IMR-90 (cell line): ENCODE measurements around the gene PNKD. TPM values are rescaled to one million over a fixed set of nuclear protein-coding genes. Genes with fewer than 3 reads are reported as not detected.

Source experiments
- ATAC-seq: fragments of 200-7000 bp; cut with Tn5 transposase; 2 replicates; pipeline ENCODE4 v1.9.1; 2020; ENCODE audit warnings: low read depth, mild to moderate bottlenecking, moderate library complexity
- BruUV-seq: library from RNA; stranded (reverse); fragments of 400-500 nt; replicated peaks from 2 replicates; lab custom pipeline; 2021; lab: Mats Ljungman, UMichigan
- CTCF ChIA-PET: fragments of 300-600 bp; formaldehyde crosslinking; extraction: SDS; loops from one replicate; lab custom pipeline; 2021; ENCODE audit warnings: antibody characterized with exemption; lab: Yijun Ruan, JAX
- POLR2A ChIA-PET: fragments of 300-600 bp; sonication (Branson Sonifier 250); formaldehyde crosslinking; loops from one replicate; lab custom pipeline; 2022; ENCODE audit warnings: antibody characterized with exemption; ENCODE audit not compliant: unreplicated experiment; lab: Charles Lee
- DNase-seq: peaks from one replicate; pipeline ENCODE4 v3.0.0; 2013
- H2AFZ ChIP-seq: replicated peaks from 2 replicates; pipeline ENCODE3; 2013; ENCODE audit warnings: low read length, mild to moderate bottlenecking; ENCODE audit not compliant: poor library complexity
- H2AK5ac ChIP-seq: 2 replicates; pipeline ENCODE4 v1.6.1; 2013; ENCODE audit warnings: low read depth, low read length, inconsistent platforms
- H2AK9ac ChIP-seq: replicated peaks from 2 replicates; pipeline ENCODE3; 2013; ENCODE audit warnings: mild to moderate bottlenecking, low read depth, low read length, moderate library complexity; ENCODE audit not compliant: poor library complexity
- H2BK120ac ChIP-seq: 2 replicates; pipeline ENCODE4 v1.6.1; 2013; ENCODE audit warnings: low read depth, low read length, inconsistent platforms
- H2BK15ac ChIP-seq: 3 replicates; pipeline ENCODE4 v1.6.1; 2013; ENCODE audit warnings: low read depth, low read length, inconsistent platforms
- H2BK20ac ChIP-seq: 2 replicates; pipeline ENCODE4 v1.6.1; 2013; ENCODE audit warnings: low read depth, mild to moderate bottlenecking, inconsistent platforms, low read length, moderate library complexity
- H2BK5ac ChIP-seq: 2 replicates; pipeline ENCODE4 v1.6.1; 2013; ENCODE audit warnings: mild to moderate bottlenecking, low read depth, low read length, inconsistent platforms; ENCODE audit not compliant: poor library complexity, severe bottlenecking
- H3K14ac ChIP-seq: replicated peaks from 2 replicates; pipeline ENCODE4 v1.6.1; 2013; ENCODE audit warnings: low read depth, low read length, inconsistent platforms
- H3K18ac ChIP-seq: 2 replicates; pipeline ENCODE4 v1.6.1; 2013; ENCODE audit warnings: low read depth, low read length, control low read depth
- H3K23ac ChIP-seq: 2 replicates; pipeline ENCODE4 v1.6.1; 2013; ENCODE audit warnings: low read depth, low read length, inconsistent platforms
- H3K27ac ChIP-seq: 2 replicates; pipeline ENCODE4 v1.5.1; 2013; ENCODE audit warnings: mild to moderate bottlenecking, control low read depth, low read length; ENCODE audit not compliant: insufficient read depth
- H3K27me3 ChIP-seq: 2 replicates; pipeline ENCODE4 v1.6.1; 2013; ENCODE audit warnings: low read length; ENCODE audit not compliant: control insufficient read depth, insufficient read depth
- H3K36me3 ChIP-seq: 2 replicates; pipeline ENCODE4 v1.6.1; 2013; ENCODE audit warnings: low read length, mixed read lengths; ENCODE audit not compliant: control insufficient read depth, insufficient read depth
- H3K4ac ChIP-seq: 2 replicates; pipeline ENCODE4 v1.6.1; 2013; ENCODE audit warnings: low read depth, low read length, inconsistent platforms
- H3K4me1 ChIP-seq: 2 replicates; pipeline ENCODE4 v1.6.1; 2013; ENCODE audit warnings: low read length, mixed read lengths; ENCODE audit not compliant: control insufficient read depth, insufficient read depth
- H3K4me2 ChIP-seq: 2 replicates; pipeline ENCODE4 v1.6.1; 2013; ENCODE audit warnings: low read depth, mild to moderate bottlenecking, control low read depth, low read length, moderate library complexity
- H3K4me3 ChIP-seq: 2 replicates; pipeline ENCODE4 v1.5.1; 2013; ENCODE audit warnings: low read depth, mild to moderate bottlenecking, control low read depth, low read length, moderate library complexity; ENCODE audit not compliant: insufficient read depth
- H3K56ac ChIP-seq: 2 replicates; pipeline ENCODE4 v1.6.1; 2013; ENCODE audit warnings: low read length, inconsistent platforms; ENCODE audit not compliant: insufficient read depth; ENCODE audit errors: extremely low read depth
- H3K79me1 ChIP-seq, 2 experiments: 2 replicates each; pipeline ENCODE4 v1.6.1; 2013; ENCODE audit warnings: low read length in 2 of 2, inconsistent platforms in 1 of 2, low read depth in 1 of 2
- H3K9ac ChIP-seq: 2 replicates; pipeline ENCODE4 v1.6.1; 2013; ENCODE audit warnings: low read depth, low read length, control low read depth
- H3K9me1 ChIP-seq: 2 replicates; pipeline ENCODE4 v1.6.1; 2013; ENCODE audit warnings: low read length, inconsistent platforms; ENCODE audit not compliant: insufficient read depth
- H3K9me3 ChIP-seq: 2 replicates; pipeline ENCODE4 v1.6.1; 2013; ENCODE audit warnings: low read length; ENCODE audit not compliant: control insufficient read depth, insufficient read depth
- H4K20me1 ChIP-seq: 2 replicates; pipeline ENCODE4 v1.6.1; 2013; ENCODE audit warnings: low read length, inconsistent platforms; ENCODE audit not compliant: insufficient read depth
- H4K5ac ChIP-seq: 2 replicates; pipeline ENCODE4 v1.6.1; 2013; ENCODE audit warnings: mild to moderate bottlenecking, low read depth, low read length, control low read depth
- H4K8ac ChIP-seq, 2 experiments: 2 replicates each; pipeline ENCODE4 v1.6.1; 2013; ENCODE audit warnings: low read depth in 2 of 2, low read length in 2 of 2, control low read depth in 1 of 2, inconsistent platforms in 1 of 2
- H4K91ac ChIP-seq: 2 replicates; pipeline ENCODE4 v1.6.1; 2013; ENCODE audit warnings: low read depth, low read length, inconsistent platforms; ENCODE audit not compliant: insufficient read depth
- BHLHE40 ChIP-seq: fragments of 150-350 bp; IDR thresholded peaks from 2 replicates; pipeline ENCODE4 v1.6.1; 2016; ENCODE audit warnings: mild to moderate bottlenecking, low read depth, low read length
- CEBPB ChIP-seq: IDR thresholded peaks from 2 replicates; pipeline ENCODE4 v1.6.1; 2012; ENCODE audit warnings: low read depth, low read length, improper control_type of control experiment
- FOS ChIP-seq: fragments of 150-350 bp; IDR thresholded peaks from 2 replicates; pipeline ENCODE4 v1.6.1; 2016; ENCODE audit warnings: low read depth, low read length
- MAFK ChIP-seq: IDR thresholded peaks from 2 replicates; pipeline ENCODE4 v1.6.1; 2012; ENCODE audit warnings: low read depth, low read length, improper control_type of control experiment
- MAZ ChIP-seq: IDR thresholded peaks from 2 replicates; pipeline ENCODE4 v1.6.1; 2012; ENCODE audit warnings: low read depth, mild to moderate bottlenecking, low read length, improper control_type of control experiment, moderate library complexity, borderline replicate concordance
- MXI1 ChIP-seq: IDR thresholded peaks from 2 replicates; pipeline ENCODE4 v1.6.1; 2012; ENCODE audit warnings: low read depth, mild to moderate bottlenecking, low read length, moderate library complexity, borderline replicate concordance
- NFE2L2 ChIP-seq: fragments of 150-350 bp; IDR thresholded peaks from 2 replicates; pipeline ENCODE4 v1.6.1; 2016; ENCODE audit warnings: low read depth, mild to moderate bottlenecking, low read length
- POLR2A ChIP-seq: IDR thresholded peaks from 2 replicates; pipeline ENCODE4 v1.6.1; 2012; ENCODE audit warnings: mild to moderate bottlenecking, low read depth, low read length
- RAD21 ChIP-seq: IDR thresholded peaks from 2 replicates; pipeline ENCODE4 v1.6.1; 2012; ENCODE audit warnings: low read length, improper control_type of control experiment
- RCOR1 ChIP-seq: IDR thresholded peaks from 2 replicates; pipeline ENCODE4 v1.6.1; 2012; ENCODE audit warnings: mild to moderate bottlenecking, low read length, improper control_type of control experiment; ENCODE audit not compliant: insufficient replicate concordance
- RFX5 ChIP-seq: IDR thresholded peaks from 2 replicates; pipeline ENCODE4 v1.8.0; 2012; ENCODE audit warnings: low read depth, mild to moderate bottlenecking, low read length, moderate library complexity
- SMC3 ChIP-seq: fragments of 150-350 bp; IDR thresholded peaks from 2 replicates; pipeline ENCODE4 v1.6.1; 2016; ENCODE audit warnings: low read depth, mild to moderate bottlenecking, antibody characterized with exemption, low read length, moderate library complexity
- WGBS, 2 experiments: methylation state at CpG; one replicate each; pipeline versions ENCODE4 v1.1.5 to v1.1.7; 2013; ENCODE audit warnings: missing lambda C conversion rate in 2 of 2; ENCODE audit not compliant: insufficient read length in 1 of 2; ENCODE audit errors: extremely low coverage in 2 of 2; 5-methylcytosine and 5-hydroxymethylcytosine counted together
- dilution Hi-C: fragments of 300-500 bp; cut with HindIII; formaldehyde crosslinking; loops from one replicate; pipeline ENCODE4 v1.14.3; 2018; ENCODE audit warnings: low sequenced_read_pairs; ENCODE audit not compliant: unreplicated experiment
- in situ Hi-C: fragments of 300-500 bp; cut with MboI; formaldehyde crosslinking; loops from 3 replicates; pipeline ENCODE4 v1.14.3; 2019; ENCODE audit warnings: low sequenced_read_pairs, inconsistent platforms, mixed read lengths
- intact Hi-C: fragments of 100-400 bp; cut with micrococcal nuclease; formaldehyde crosslinking; loops from 2 replicates; pipeline ENCODE4 v1.10.0; 2022
- polyA plus RNA-seq, 3 experiments: library from polyadenylated mRNA; depleted of rRNA; stranded (reverse); fragments of >200 nt; gene quantifications; 2 replicates each; pipeline ENCODE4 v1.2.3, GENCODE V29; 2012; ENCODE audit warnings: low replicate concordance in 1 of 3
- total RNA-seq: library from RNA; depleted of rRNA; stranded (reverse); fragments of >200 nt; gene quantifications from 2 replicates; pipeline ENCODE4 v1.2.3, GENCODE V29; 2012
- TF ChIP-seq, protein P1 (sequence below): fragments of 150-350 bp; IDR thresholded peaks from 2 replicates; pipeline ENCODE4 v1.6.1; 2017; ENCODE audit warnings: mild to moderate bottlenecking, antibody characterized with exemption, low read length, low read depth
- TF ChIP-seq, protein P2 (sequence below): conservative IDR thresholded peaks from 2 replicates; pipeline ENCODE4 v1.5.1; 2012; ENCODE audit warnings: mild to moderate bottlenecking, low read depth, low read length, improper control_type of control experiment
- TF ChIP-seq, protein P3 (sequence below): fragments of 150-350 bp; IDR thresholded peaks from 2 replicates; pipeline ENCODE4 v1.6.1; 2016; ENCODE audit warnings: low read depth, mild to moderate bottlenecking, low read length, moderate library complexity, borderline replicate concordance

The PNKD gene
- total and polyA plus RNA-seq, 2 of the 4 experiments (the other 2 are of a cell fraction) = 19.2 to 68.5 TPM

DNA sequence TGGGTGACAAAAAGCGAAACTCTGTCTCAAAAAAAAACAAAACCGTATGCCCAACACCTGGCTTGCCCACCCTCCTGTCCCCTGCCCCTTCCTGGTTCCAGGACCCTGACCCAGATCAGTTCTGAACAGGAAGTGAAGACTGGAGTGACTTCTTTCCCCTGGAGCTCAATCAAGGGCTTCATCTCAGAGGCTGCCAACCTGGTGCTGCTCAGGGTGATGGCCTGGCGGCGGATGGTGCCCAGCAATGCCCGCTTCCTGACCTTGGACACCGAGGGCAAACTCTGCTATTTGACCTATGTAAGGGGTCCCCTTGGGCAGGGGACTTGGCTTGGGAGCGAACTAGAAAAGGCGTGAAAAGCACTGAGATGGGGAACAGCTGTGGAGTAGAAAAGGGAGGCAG is 92.3 kb downstream of the PNKD start:
- Histone ChIP-seq H3K79me1 (no peaks in the 10 kb centered on the region), H4K20me1 (no peaks in the 10 kb centered on the region), H2BK20ac (no peak overlapping the region), H4K5ac (no peak overlapping the region), H2BK5ac (no peak overlapping the region), H3K56ac (no peak overlapping the region), H3K9ac (no peak overlapping the region), H2BK15ac (no peak overlapping the region), H3K4ac (no peak overlapping the region), H3K9me3 (peaks cover 7% of the 10 kb centered on the region), H3K14ac (no peak overlapping the region), H3K9me1 (no peaks in the 10 kb centered on the region), H3K4me2 (no peak overlapping the region), H3K27ac (no peak overlapping the region), H2AFZ (no peak overlapping the region), H2AK5ac (no peak overlapping the region), H2BK120ac (no peak overlapping the region), H2AK9ac (no peak overlapping the region), H3K23ac (no peak overlapping the region), H4K91ac (no peak overlapping the region), H4K8ac (no peak overlapping the region), H3K4me1 (peaks cover 2% of the 10 kb centered on the region; the same call in 1 of the 2 replicates), H3K4me3 (no peak overlapping the region), H3K36me3 (no peaks in the 10 kb centered on the region), H3K27me3 (peaks cover 6% of the 10 kb centered on the region; the same call in 1 of the 2 replicates), H3K18ac (no peak overlapping the region)
- intact Hi-C loops = no loop called here
- TF ChIP-seq, protein P1, sequence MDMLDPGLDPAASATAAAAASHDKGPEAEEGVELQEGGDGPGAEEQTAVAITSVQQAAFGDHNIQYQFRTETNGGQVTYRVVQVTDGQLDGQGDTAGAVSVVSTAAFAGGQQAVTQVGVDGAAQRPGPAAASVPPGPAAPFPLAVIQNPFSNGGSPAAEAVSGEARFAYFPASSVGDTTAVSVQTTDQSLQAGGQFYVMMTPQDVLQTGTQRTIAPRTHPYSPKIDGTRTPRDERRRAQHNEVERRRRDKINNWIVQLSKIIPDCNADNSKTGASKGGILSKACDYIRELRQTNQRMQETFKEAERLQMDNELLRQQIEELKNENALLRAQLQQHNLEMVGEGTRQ = no peak
- TF ChIP-seq MXI1 (no peak), NFE2L2 (no peak), SMC3 (no peak), MAZ (no peak), RFX5 (no peak), CEBPB (no peak), POLR2A (no peak), BHLHE40 (no peak), RAD21 (no peak), FOS (no peak), RCOR1 (no peak), MAFK (no peak)
- TF ChIP-seq, protein P2, sequence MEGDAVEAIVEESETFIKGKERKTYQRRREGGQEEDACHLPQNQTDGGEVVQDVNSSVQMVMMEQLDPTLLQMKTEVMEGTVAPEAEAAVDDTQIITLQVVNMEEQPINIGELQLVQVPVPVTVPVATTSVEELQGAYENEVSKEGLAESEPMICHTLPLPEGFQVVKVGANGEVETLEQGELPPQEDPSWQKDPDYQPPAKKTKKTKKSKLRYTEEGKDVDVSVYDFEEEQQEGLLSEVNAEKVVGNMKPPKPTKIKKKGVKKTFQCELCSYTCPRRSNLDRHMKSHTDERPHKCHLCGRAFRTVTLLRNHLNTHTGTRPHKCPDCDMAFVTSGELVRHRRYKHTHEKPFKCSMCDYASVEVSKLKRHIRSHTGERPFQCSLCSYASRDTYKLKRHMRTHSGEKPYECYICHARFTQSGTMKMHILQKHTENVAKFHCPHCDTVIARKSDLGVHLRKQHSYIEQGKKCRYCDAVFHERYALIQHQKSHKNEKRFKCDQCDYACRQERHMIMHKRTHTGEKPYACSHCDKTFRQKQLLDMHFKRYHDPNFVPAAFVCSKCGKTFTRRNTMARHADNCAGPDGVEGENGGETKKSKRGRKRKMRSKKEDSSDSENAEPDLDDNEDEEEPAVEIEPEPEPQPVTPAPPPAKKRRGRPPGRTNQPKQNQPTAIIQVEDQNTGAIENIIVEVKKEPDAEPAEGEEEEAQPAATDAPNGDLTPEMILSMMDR = no peak
- TF ChIP-seq, protein P3, sequence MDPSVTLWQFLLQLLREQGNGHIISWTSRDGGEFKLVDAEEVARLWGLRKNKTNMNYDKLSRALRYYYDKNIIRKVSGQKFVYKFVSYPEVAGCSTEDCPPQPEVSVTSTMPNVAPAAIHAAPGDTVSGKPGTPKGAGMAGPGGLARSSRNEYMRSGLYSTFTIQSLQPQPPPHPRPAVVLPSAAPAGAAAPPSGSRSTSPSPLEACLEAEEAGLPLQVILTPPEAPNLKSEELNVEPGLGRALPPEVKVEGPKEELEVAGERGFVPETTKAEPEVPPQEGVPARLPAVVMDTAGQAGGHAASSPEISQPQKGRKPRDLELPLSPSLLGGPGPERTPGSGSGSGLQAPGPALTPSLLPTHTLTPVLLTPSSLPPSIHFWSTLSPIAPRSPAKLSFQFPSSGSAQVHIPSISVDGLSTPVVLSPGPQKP = no peak
- no TSS peak for BruUV-seq
- WGBS, 2 experiments = 92% methylated on average over 6 of the region's 8 CpGs; no CpG with 5 or more reads in 1 of the 2 experiments
- in situ Hi-C loops = no loop called here
- ChIA-PET CTCF (interaction anchor here (1.0 kb wide), 1 partner anchor 34 kb away, joined by 3 read pairs; no protein-coding TSS in a partner anchor), POLR2A (no interaction called here)
- ATAC-seq = no peak
- no peak for DNase-seq
- dilution Hi-C loops = no loop called here
